ENCODE data around the gene PALM2AKAP2. TPM values are rescaled to one million over a fixed set of nuclear protein-coding genes. Genes with fewer than 3 reads are reported as not detected.

The PALM2AKAP2 gene
- total and polyA plus RNA-seq, 2 experiments from 2014 or later: 2.5 to 7.9 TPM

DNA sequence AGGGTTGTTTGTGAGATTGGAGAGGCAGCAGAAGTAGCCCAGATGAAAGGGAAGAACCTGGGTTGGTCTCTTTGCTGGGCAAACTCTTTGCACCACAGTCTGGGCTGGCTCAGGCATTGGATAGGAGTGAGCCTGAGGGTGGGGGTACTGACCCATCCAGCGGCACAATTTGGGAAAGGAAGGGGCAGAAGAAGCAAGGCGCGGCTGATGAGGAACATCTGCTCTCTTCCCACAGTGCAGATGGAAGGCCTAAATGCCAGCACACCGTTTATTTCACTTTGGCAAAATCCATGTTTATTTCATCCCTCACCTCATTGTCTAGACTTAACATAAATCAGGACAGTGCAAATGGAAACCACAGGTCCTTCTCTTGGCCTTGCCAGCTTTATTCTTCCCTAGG is 32.3 kb downstream of the PALM2AKAP2 start:
- Histone ChIP-seq H3K27ac (ENCODE audit: low read depth) (no peak overlapping the region), H2AFZ (no peak overlapping the region), H3K36me3 (ENCODE audit: insufficient read depth) (no peaks in the 10 kb centered on the region), H3K4me2 (no peak overlapping the region), H3K9me2 (ENCODE audit: insufficient read depth) (peaks cover 26% of the 10 kb centered on the region; the same call in 1 of the 2 replicates), H3K4me3 (no peak overlapping the region), H3K4me1 (ENCODE audit: insufficient read depth) (0 out of 2 replicates have a peak, but pooled peaks cover under 1% of the 10 kb centered on the region), H4K20me1 (replicated peaks; ENCODE audit: insufficient read depth) (no peaks in the 10 kb centered on the region), H3F3A (replicated peaks; ENCODE audit: low read depth) (no peaks in the 10 kb centered on the region), H3K27me3 (ENCODE audit: insufficient read depth) (no peaks in the 10 kb centered on the region), H3K79me2 (replicated peaks; ENCODE audit: insufficient read depth) (no peaks in the 10 kb centered on the region)
- ATAC-seq: no peak
- Mint-ChIP-seq H3K4me1 (no peaks in the 10 kb centered on the region; the same call in 2 of the 3 replicates), H3K4me3 (no peak overlapping the region), H3K27ac (no peak overlapping the region), H3K9me3 (peaks cover 4% of the 10 kb centered on the region; the same call in 1 of the 3 replicates), H3K27me3 (ENCODE audit: insufficient read depth, low read depth, poor library complexity) (no peaks in the 10 kb centered on the region), H3K36me3 (ENCODE audit: low read depth) (no peaks in the 10 kb centered on the region)
- TF ChIP-seq POLR2AphosphoS5 (IDR thresholded peaks at IDR 0.05; ENCODE audit: low read depth): no peak
- TF ChIP-seq, protein P1, sequence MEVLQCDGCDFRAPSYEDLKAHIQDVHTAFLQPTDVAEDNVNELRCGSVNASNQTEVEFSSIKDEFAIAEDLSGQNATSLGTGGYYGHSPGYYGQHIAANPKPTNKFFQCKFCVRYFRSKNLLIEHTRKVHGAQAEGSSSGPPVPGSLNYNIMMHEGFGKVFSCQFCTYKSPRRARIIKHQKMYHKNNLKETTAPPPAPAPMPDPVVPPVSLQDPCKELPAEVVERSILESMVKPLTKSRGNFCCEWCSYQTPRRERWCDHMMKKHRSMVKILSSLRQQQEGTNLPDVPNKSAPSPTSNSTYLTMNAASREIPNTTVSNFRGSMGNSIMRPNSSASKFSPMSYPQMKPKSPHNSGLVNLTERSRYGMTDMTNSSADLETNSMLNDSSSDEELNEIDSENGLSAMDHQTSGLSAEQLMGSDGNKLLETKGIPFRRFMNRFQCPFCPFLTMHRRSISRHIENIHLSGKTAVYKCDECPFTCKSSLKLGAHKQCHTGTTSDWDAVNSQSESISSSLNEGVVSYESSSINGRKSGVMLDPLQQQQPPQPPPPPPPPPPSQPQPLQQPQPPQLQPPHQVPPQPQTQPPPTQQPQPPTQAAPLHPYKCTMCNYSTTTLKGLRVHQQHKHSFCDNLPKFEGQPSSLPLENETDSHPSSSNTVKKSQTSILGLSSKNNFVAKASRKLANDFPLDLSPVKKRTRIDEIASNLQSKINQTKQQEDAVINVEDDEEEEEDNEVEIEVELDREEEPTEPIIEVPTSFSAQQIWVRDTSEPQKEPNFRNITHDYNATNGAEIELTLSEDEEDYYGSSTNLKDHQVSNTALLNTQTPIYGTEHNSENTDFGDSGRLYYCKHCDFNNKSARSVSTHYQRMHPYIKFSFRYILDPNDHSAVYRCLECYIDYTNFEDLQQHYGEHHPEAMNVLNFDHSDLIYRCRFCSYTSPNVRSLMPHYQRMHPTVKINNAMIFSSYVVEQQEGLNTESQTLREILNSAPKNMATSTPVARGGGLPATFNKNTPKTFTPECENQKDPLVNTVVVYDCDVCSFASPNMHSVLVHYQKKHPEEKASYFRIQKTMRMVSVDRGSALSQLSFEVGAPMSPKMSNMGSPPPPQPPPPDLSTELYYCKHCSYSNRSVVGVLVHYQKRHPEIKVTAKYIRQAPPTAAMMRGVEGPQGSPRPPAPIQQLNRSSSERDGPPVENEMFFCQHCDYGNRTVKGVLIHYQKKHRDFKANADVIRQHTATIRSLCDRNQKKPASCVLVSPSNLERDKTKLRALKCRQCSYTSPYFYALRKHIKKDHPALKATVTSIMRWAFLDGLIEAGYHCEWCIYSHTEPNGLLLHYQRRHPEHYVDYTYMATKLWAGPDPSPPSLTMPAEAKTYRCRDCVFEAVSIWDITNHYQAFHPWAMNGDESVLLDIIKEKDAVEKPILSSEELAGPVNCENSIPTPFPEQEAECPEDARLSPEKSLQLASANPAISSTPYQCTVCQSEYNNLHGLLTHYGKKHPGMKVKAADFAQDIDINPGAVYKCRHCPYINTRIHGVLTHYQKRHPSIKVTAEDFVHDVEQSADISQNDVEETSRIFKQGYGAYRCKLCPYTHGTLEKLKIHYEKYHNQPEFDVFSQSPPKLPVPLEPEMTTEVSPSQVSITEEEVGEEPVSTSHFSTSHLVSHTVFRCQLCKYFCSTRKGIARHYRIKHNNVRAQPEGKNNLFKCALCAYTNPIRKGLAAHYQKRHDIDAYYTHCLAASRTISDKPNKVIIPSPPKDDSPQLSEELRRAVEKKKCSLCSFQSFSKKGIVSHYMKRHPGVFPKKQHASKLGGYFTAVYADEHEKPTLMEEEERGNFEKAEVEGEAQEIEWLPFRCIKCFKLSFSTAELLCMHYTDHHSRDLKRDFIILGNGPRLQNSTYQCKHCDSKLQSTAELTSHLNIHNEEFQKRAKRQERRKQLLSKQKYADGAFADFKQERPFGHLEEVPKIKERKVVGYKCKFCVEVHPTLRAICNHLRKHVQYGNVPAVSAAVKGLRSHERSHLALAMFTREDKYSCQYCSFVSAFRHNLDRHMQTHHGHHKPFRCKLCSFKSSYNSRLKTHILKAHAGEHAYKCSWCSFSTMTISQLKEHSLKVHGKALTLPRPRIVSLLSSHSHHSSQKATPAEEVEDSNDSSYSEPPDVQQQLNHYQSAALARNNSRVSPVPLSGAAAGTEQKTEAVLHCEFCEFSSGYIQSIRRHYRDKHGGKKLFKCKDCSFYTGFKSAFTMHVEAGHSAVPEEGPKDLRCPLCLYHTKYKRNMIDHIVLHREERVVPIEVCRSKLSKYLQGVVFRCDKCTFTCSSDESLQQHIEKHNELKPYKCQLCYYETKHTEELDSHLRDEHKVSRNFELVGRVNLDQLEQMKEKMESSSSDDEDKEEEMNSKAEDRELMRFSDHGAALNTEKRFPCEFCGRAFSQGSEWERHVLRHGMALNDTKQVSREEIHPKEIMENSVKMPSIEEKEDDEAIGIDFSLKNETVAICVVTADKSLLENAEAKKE (CRISPR knock-in tag; IDR thresholded peaks at IDR 0.05): no peak
- no peak for TF ChIP-seq CREB1 (CRISPR knock-in tag; IDR thresholded peaks at IDR 0.05; ENCODE audit: low read depth)
- TF ChIP-seq STAT1 (IDR thresholded peaks at IDR 0.05; ENCODE audit: unreplicated experiment): no peak
- TF ChIP-seq EZH2 (IDR thresholded peaks at IDR 0.05; ENCODE audit: low read depth, unreplicated experiment): no peak
- no peak for TF ChIP-seq CTCF (conservative IDR thresholded peaks at IDR 0.05; ENCODE audit: low read depth in 2 of 2)
- TF ChIP-seq, protein P2, sequence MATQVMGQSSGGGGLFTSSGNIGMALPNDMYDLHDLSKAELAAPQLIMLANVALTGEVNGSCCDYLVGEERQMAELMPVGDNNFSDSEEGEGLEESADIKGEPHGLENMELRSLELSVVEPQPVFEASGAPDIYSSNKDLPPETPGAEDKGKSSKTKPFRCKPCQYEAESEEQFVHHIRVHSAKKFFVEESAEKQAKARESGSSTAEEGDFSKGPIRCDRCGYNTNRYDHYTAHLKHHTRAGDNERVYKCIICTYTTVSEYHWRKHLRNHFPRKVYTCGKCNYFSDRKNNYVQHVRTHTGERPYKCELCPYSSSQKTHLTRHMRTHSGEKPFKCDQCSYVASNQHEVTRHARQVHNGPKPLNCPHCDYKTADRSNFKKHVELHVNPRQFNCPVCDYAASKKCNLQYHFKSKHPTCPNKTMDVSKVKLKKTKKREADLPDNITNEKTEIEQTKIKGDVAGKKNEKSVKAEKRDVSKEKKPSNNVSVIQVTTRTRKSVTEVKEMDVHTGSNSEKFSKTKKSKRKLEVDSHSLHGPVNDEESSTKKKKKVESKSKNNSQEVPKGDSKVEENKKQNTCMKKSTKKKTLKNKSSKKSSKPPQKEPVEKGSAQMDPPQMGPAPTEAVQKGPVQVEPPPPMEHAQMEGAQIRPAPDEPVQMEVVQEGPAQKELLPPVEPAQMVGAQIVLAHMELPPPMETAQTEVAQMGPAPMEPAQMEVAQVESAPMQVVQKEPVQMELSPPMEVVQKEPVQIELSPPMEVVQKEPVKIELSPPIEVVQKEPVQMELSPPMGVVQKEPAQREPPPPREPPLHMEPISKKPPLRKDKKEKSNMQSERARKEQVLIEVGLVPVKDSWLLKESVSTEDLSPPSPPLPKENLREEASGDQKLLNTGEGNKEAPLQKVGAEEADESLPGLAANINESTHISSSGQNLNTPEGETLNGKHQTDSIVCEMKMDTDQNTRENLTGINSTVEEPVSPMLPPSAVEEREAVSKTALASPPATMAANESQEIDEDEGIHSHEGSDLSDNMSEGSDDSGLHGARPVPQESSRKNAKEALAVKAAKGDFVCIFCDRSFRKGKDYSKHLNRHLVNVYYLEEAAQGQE (IDR thresholded peaks at IDR 0.05; ENCODE audit: unreplicated experiment): no peak
- no peak for DNase-seq (ENCODE audit: low spot score)

All from GM23338 (cell line).